ENCODE results near the gene FAS. TPM values are rescaled to one million over a fixed set of nuclear protein-coding genes. Genes with fewer than 3 reads are reported as not detected.
"Not testable (repeated sequence)": the region's sequence is repeated elsewhere in the genome, so short reads cannot be mapped to it uniquely, and the experiment has no call there.

The FAS gene
- total and polyA plus RNA-seq, 4 donors = 9.5 to 28.5 (median 27.9) TPM

DNA sequence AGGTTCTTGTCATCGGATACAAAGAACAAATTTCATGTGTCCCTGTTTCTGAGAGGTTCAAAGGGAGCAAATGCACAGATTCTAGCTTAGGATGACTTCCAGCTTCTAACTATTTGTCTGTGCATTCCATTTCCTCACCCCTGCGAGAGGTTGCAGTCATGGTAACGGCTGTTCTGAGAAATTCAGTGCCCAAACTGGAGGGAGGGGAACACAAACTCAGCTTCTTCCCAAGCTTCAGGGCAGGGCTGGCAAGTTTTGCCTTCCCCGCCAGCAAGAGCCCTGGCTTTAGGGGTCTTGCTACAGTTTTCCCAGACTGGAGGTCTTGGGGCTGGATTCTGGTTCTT lies 11.1 kb downstream of the FAS start:
- 58 to 63% methylated on average over 4 of the region's 4 CpGs for whole genome bisulfite sequencing, 2 donors
- DNase-seq (no peak), ATAC-seq (ENCODE audit: low FRiP score) (no peak)
- Histone ChIP-seq H3K27ac (ENCODE audit: low read depth in 1 of 2, low read length in 2 of 2) (no peak overlapping the region), H3K27me3 (ENCODE audit: control insufficient read depth in 1 of 2, insufficient read depth in 2 of 2, low read length in 1 of 2) (no peaks in the 10 kb centered on the region), H3K4me3 (ENCODE audit: low read length in 2 of 2) (no peak overlapping the region), H3K36me3 (ENCODE audit: control insufficient read depth in 1 of 2, insufficient read depth in 2 of 2, low read length in 1 of 2) (peaks cover 2 to 3% of the 10 kb centered on the region in 2 donors), H3K4me1 (ENCODE audit: control insufficient read depth in 1 of 2, insufficient read depth in 2 of 2, low read length in 2 of 2) (no peaks in the 10 kb centered on the region), H3K9me3 (ENCODE audit: control insufficient read depth, low read length) (no peaks in the 10 kb centered on the region)
- intact Hi-C loops (cut with DNase I) = no loop called here

DNA sequence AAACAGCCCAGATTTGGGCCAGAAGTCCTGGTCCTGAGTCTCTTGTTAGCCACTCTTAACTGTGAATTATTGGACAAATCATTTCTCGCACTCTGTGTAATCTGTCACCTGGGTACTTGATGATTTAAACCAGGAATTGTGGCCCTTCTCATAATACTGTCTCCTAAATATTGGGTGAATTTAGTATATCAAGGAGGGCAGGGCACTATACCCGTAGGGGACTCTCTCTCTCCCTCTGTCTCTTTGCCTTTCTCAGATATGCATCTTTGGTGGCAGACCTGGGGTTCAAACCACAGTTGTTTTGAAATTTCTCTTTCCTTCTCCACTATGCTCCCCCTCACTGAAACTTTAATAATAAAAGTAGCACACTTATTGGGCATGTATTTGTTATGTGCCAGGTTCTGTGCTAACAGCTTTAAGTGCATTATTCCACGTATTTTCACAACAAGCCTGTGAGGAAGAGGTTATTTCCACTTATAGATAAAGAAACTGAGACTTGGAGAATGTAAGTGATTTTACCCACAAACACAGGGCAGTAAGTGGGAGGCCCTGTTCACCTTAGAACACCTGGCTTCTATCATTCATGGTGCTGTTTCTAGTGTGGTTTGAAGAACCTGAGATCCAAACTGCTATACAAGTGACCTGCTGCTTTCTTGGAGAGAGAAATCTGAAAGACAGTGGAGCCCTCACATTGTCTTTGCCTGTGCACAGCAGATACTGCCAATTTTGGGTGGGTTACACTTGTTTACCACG lies 11.8 kb downstream of the FAS start:
- H3K36me3 ChIP-seq (ENCODE audit: control insufficient read depth in 1 of 2, insufficient read depth in 2 of 2, low read length in 1 of 2) = peaks cover 2 to 3% of the 10 kb centered on the region in 2 donors
- no peaks in the 10 kb centered on the region for H3K27me3 ChIP-seq (ENCODE audit: control insufficient read depth in 1 of 2, insufficient read depth in 2 of 2, low read length in 1 of 2)
- DNase-seq (no peak), ATAC-seq (ENCODE audit: low FRiP score) (no peak)
- WGBS, 2 donors = 85 to 90% methylated on average over 4 of the region's 4 CpGs
- H3K4me1 ChIP-seq (ENCODE audit: control insufficient read depth in 1 of 2, insufficient read depth in 2 of 2, low read length in 2 of 2) = peaks cover 0 to under 1% of the 10 kb centered on the region in 2 donors
- no peak overlapping the region for H3K27ac ChIP-seq (ENCODE audit: low read depth in 1 of 2, low read length in 2 of 2)
- no peak overlapping the region for H3K4me3 ChIP-seq (ENCODE audit: low read length in 2 of 2)
- H3K9me3 ChIP-seq (ENCODE audit: control insufficient read depth, low read length) = no peaks in the 10 kb centered on the region
- intact Hi-C loops (cut with DNase I) = no loop called here

DNA sequence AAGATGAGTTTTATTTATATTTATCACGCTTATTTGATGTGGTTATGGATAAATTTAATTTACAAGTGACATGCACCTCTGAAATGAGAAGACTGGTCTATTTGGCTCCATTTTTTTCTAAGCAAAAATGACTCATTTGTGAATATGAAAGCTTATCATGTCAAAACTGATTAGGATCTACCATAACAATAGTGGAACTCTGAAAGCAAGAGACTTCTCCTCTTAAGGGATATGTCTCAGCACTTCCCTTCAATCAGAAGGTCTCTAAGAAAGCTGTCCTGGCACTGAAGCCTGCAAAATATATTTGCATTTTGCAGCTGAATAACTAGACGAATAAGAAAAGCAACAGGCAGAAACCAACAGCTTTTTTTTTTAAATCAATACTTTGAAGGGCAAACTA lies 12.7 kb downstream of the FAS start:
- ATAC-seq (ENCODE audit: low FRiP score) (no peak), DNase-seq (no peak)
- H3K4me1 ChIP-seq (ENCODE audit: control insufficient read depth in 1 of 2, insufficient read depth in 2 of 2, low read length in 2 of 2) = peaks cover 0 to 2% of the 10 kb centered on the region in 2 donors
- H3K27me3 ChIP-seq (ENCODE audit: control insufficient read depth in 1 of 2, insufficient read depth in 2 of 2, low read length in 1 of 2) = no peaks in the 10 kb centered on the region
- H3K27ac ChIP-seq (ENCODE audit: low read depth in 1 of 2, low read length in 2 of 2) = no peak overlapping the region
- 59 to 91% methylated on average over 2 of the region's 2 CpGs for WGBS, 2 donors
- no peak overlapping the region for H3K4me3 ChIP-seq (ENCODE audit: low read length in 2 of 2)
- intact Hi-C loops (cut with DNase I) = no loop called here
- peaks cover 3 to 4% of the 10 kb centered on the region in 2 donors for H3K36me3 ChIP-seq (ENCODE audit: control insufficient read depth in 1 of 2, insufficient read depth in 2 of 2, low read length in 1 of 2)
- no peaks in the 10 kb centered on the region for H3K9me3 ChIP-seq (ENCODE audit: control insufficient read depth, low read length)

DNA sequence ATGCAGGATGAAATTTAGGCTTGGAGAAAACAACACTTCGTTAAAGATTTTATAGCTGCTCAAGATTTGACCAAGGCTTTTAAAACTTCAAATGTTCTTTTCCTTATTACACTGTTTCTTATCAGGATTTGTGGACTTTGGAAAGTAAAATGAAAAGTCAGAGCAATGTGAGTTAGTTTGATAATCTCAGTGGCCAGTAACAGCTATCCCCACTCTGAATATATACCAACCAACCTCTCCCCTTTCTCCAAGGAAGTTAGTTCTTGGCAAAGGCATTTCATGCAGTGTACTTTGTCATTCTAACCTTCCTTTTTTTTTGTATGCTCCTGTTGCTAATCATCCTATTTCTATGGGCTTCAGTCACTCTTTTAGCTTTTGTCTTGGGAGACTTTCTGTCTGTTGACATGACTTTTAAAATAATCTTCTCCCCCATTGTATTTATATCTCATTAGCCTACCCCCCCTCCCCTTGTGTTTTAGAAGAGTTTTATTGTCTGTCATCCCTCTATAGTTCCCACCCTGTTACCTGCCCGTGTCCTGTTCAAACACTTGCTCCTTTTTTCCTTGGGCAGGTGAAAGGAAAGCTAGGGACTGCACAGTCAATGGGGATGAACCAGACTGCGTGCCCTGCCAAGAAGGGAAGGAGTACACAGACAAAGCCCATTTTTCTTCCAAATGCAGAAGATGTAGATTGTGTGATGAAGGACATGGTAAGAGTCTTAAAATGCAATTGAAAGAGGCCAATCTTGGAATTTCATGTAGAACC lies 16.7 kb downstream of the FAS start:
- Histone ChIP-seq H3K36me3 (ENCODE audit: control insufficient read depth in 1 of 2, insufficient read depth in 2 of 2, low read length in 1 of 2) (peaks cover 7 to 11% of the 10 kb centered on the region in 2 donors), H3K4me1 (ENCODE audit: control insufficient read depth in 1 of 2, insufficient read depth in 2 of 2, low read length in 2 of 2) (peaks cover 0 to 2% of the 10 kb centered on the region in 2 donors), H3K9me3 (ENCODE audit: control insufficient read depth, low read length) (no peaks in the 10 kb centered on the region), H3K4me3 (ENCODE audit: low read length in 2 of 2) (no peak overlapping the region), H3K27me3 (ENCODE audit: control insufficient read depth in 1 of 2, insufficient read depth in 2 of 2, low read length in 1 of 2) (no peaks in the 10 kb centered on the region), H3K27ac (ENCODE audit: low read depth in 1 of 2, low read length in 2 of 2) (no peak overlapping the region)
- WGBS, 2 donors = 65% methylated on average over 3 of the region's 3 CpGs
- ATAC-seq (ENCODE audit: low FRiP score) (no peak), DNase-seq (no peak)
- intact Hi-C loops (cut with DNase I) = no loop called here

DNA sequence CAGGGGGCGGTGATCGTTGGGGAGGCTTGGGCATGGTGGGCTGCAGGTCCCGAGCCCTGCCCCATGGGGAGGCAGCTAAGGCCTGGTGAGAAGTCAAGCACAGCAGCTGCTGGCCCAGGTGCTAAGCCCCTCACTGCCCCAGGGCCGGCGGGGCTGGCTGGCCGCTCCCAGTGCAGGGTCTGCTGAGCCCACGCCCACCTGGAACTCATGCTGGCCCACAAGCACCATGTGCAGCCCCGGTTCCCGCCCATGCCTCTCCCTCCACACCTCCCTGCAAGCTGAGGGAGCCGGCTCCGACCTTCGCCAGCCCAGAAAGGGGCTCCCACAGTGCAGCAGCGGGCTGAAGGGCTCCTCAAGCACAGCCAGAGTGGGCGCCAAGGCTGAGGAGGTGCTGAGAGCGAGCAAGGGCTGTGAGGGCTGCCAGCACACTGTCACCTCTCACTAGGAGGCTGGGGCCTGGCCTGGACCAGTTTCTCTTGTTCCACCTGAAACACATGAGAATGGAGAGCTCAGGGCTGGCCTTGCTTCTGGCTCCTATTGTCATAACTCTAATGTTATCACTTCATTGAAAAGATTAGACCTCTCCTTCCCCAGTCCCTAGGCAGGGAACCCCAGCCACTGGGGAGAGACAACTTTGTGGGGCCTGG lies 28.2 kb downstream of the FAS start:
- intact Hi-C loops (cut with DNase I); ATAC-seq (ENCODE audit: low FRiP score); H3K27me3 ChIP-seq (ENCODE audit: control insufficient read depth in 1 of 2, insufficient read depth in 2 of 2, low read length in 1 of 2); DNase-seq; H3K27ac ChIP-seq (ENCODE audit: low read depth in 1 of 2, low read length in 2 of 2); H3K9me3 ChIP-seq (ENCODE audit: control insufficient read depth, low read length); H3K4me1 ChIP-seq (ENCODE audit: control insufficient read depth in 1 of 2, insufficient read depth in 2 of 2, low read length in 2 of 2); H3K4me3 ChIP-seq (ENCODE audit: low read length in 2 of 2); H3K36me3 ChIP-seq (ENCODE audit: control insufficient read depth in 1 of 2, insufficient read depth in 2 of 2, low read length in 1 of 2): not testable (repeated sequence)
- 87 to 89% methylated on average over 15 of the region's 15 CpGs for WGBS, 2 donors

DNA sequence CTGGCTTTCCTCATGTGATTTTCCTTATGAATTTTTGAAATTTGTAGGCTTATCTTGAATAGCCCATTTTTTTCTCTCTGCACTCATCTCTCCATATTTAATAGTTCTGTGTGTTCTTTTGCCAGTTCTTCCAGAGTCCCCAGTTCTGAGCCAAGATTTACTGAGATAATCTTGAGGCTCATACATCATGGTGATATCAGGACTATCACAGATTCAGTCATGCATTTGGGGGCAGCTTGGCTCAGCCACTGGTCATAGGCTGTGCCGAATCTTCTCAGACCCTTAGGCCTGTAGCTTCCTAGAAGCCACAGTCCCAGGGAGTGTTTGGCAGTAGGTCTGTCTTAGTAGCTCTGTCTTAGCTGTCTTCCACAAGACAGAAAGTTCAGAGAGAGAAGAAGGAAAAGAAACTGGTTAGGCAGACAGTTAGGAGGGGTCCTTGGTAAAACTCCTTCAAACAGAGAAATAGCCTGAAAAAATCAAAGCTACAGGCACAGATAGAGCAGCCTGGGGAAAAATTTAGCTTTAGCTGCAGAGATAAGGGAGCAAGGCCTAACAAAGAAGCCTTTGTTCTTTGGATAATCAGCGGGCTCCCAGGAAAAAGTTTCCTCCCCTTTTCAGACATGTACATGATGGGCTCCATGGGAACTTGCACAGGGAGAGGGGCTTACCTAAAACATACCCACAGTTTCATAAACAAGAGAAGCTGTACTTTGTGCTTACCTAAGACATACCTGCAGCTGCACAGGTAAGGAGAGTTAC lies 29.1 kb downstream of the FAS start:
- H3K27me3 ChIP-seq (ENCODE audit: control insufficient read depth in 1 of 2, insufficient read depth in 2 of 2, low read length in 1 of 2) = no peaks in the 10 kb centered on the region
- H3K4me1 ChIP-seq (ENCODE audit: control insufficient read depth in 1 of 2, insufficient read depth in 2 of 2, low read length in 2 of 2) = no peaks in the 10 kb centered on the region
- ATAC-seq (ENCODE audit: low FRiP score) = peak; percentile 11

DNA sequence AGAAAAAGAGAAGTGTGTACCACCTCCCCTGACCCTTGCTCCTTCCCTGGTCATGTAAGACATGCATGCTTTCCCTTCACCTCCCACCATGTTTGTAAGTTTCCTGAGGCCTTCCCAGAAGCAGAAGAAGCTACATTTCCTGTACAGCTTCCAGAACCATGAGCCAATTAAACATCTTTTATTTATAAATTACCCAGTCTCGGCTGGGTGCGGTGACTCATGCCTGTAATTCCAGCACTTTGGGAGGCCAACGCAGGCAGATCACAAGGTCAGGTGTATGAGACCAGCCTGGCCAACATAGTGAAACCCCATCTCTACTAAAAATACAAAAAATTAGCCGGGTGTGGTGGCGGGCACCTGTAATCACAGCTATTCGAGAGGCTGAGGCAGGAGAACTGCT lies 30.9 kb downstream of the FAS start:
- H3K9me3 ChIP-seq (ENCODE audit: control insufficient read depth, low read length); H3K36me3 ChIP-seq (ENCODE audit: control insufficient read depth in 1 of 2, insufficient read depth in 2 of 2, low read length in 1 of 2); H3K4me3 ChIP-seq (ENCODE audit: low read length in 2 of 2); H3K4me1 ChIP-seq (ENCODE audit: control insufficient read depth in 1 of 2, insufficient read depth in 2 of 2, low read length in 2 of 2); DNase-seq; H3K27ac ChIP-seq (ENCODE audit: low read depth in 1 of 2, low read length in 2 of 2); H3K27me3 ChIP-seq (ENCODE audit: control insufficient read depth in 1 of 2, insufficient read depth in 2 of 2, low read length in 1 of 2); ATAC-seq (ENCODE audit: low FRiP score): not testable (repeated sequence)
- 82 to 90% methylated on average over 6 of the region's 6 CpGs for WGBS, 2 donors
- intact Hi-C loops (cut with DNase I) = loop anchor here in 1 of 2 donors (10.0 kb wide), 1 partner anchor 187 kb away; no protein-coding TSS in a partner anchor

More for the DNA sequence above, 29.1 kb downstream of the FAS start:
- intact Hi-C loops (cut with DNase I) = loop anchor here in 1 of 2 donors (10.0 kb wide), 1 partner anchor 185 kb away; no protein-coding TSS in a partner anchor
- no peak for DNase-seq
- peaks cover 4 to 6% of the 10 kb centered on the region in 2 donors for H3K36me3 ChIP-seq (ENCODE audit: control insufficient read depth in 1 of 2, insufficient read depth in 2 of 2, low read length in 1 of 2)
- no peak overlapping the region for H3K4me3 ChIP-seq (ENCODE audit: low read length in 2 of 2)
- no peaks in the 10 kb centered on the region for H3K9me3 ChIP-seq (ENCODE audit: control insufficient read depth, low read length)
- H3K27ac ChIP-seq (ENCODE audit: low read depth in 1 of 2, low read length in 2 of 2) = no peak overlapping the region
- 69 to 77% methylated on average over 2 of the region's 2 CpGs for WGBS, 2 donors

DNA sequence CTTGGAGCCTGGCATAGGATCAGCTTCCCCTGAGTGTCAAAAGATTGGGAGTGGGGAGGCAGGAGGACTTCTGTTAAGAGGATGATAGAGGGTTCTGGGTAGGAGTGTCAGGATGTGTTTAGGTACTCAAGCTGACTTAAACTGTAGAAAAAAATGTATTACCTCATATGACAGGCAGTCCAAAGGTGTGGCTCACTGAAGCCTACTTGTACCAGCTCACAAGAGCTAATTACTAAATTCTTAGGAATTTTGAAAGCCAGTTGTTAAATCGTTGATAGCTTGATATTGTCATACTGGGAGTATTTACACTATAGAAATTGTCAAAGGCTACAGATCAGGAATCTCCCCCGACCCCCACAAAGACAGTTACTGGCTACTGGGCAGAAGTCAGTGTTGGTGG lies 32.1 kb downstream of the FAS start:
- intact Hi-C loops (cut with DNase I) = loop anchor here in 1 of 2 donors (10.0 kb wide), 1 partner anchor 188 kb away; no protein-coding TSS in a partner anchor
- no peak for DNase-seq
- no peaks in the 10 kb centered on the region for H3K4me1 ChIP-seq (ENCODE audit: control insufficient read depth in 1 of 2, insufficient read depth in 2 of 2, low read length in 2 of 2)
- 87 to 92% methylated on average over 2 of the region's 2 CpGs for WGBS, 2 donors
- H3K4me3 ChIP-seq (ENCODE audit: low read length in 2 of 2) = no peak overlapping the region
- ATAC-seq (ENCODE audit: low FRiP score) = no peak
- H3K27ac ChIP-seq (ENCODE audit: low read depth in 1 of 2, low read length in 2 of 2) = no peak overlapping the region
- H3K9me3 ChIP-seq (ENCODE audit: control insufficient read depth, low read length) = no peaks in the 10 kb centered on the region
- peaks cover 0 to 6% of the 10 kb centered on the region in 2 donors for H3K36me3 ChIP-seq (ENCODE audit: control insufficient read depth in 1 of 2, insufficient read depth in 2 of 2, low read length in 1 of 2)
- no peaks in the 10 kb centered on the region for H3K27me3 ChIP-seq (ENCODE audit: control insufficient read depth in 1 of 2, insufficient read depth in 2 of 2, low read length in 1 of 2)
